NB4 (cell line): ENCODE data around the gene NTHL1.

Source experiments
- CTCF ChIP-seq: IDR thresholded peaks from one replicate; pipeline ENCODE4 v1.5.1; 2012; ENCODE audit warnings: low read depth, low read length
- MAX ChIP-seq: IDR thresholded peaks from 2 replicates; pipeline ENCODE4 v1.6.1; 2011; ENCODE audit warnings: low read depth, low read length
- MYC ChIP-seq: IDR thresholded peaks from 2 replicates; pipeline ENCODE4 v1.6.1; 2011; ENCODE audit warnings: low read depth, low read length
- POLR2A ChIP-seq: IDR thresholded peaks from 2 replicates; pipeline ENCODE4 v1.6.1; 2011; ENCODE audit warnings: mild to moderate bottlenecking; ENCODE audit not compliant: insufficient read length; ENCODE audit errors: extremely low read depth

GRCh38 chr16:2087748-2088631 lies 40.4 kb upstream of the NTHL1 start:
- TF ChIP-seq CTCF (no peak), MAX (no peak), POLR2A (no peak), MYC (no peak)
